Breast epithelium (tissue), 3 donors: Measurements from ENCODE around the gene MET.

ENCODE experiments used
- CTCF ChIP-seq, 3 donors: fragments of 450-650 bp; IDR thresholded peaks; one replicate each; pipeline ENCODE4 v1.5.1; 2016 to 2017; ENCODE audit warnings: antibody characterized with exemption in 3 of 3, mild to moderate bottlenecking in 3 of 3, moderate library complexity in 3 of 3
- POLR2A ChIP-seq: fragments of 450-650 bp; IDR thresholded peaks from one replicate; pipeline ENCODE4 v1.6.1; 2016; ENCODE audit warnings: antibody characterized with exemption, mild to moderate bottlenecking, moderate library complexity
- POLR2AphosphoS5 ChIP-seq, 3 donors: sonication (generic); formaldehyde crosslinking; IDR thresholded peaks; one replicate each; pipeline ENCODE4 v1.6.1; 2017; ENCODE audit warnings: antibody characterized with exemption in 3 of 3

GRCh38 chr7:116801092-116801710 lies 129.2 kb downstream of the MET start:
- TF ChIP-seq POLR2A (no peak), CTCF (IDR thresholded peaks at IDR 0.05) (no peak), POLR2AphosphoS5 (IDR thresholded peaks at IDR 0.05) (no peak)
